Activated CD8-positive, alpha-beta memory T cell treated with anti-CD3 and anti-CD28 coated beads for 1 hour (primary cell): ENCODE results near the gene KCNA2.
A peak's percentile ranks its signal among the peaks of the same experiment; 100 is the strongest.

Source experiments
- DNase-seq, 2 donors: peaks; one replicate each; pipeline ENCODE4 v3.0.0-alpha.2; 2020; ENCODE audit warnings: low read depth in 1 of 2; ENCODE audit errors: extremely low read depth in 1 of 2

The KCNA2 gene

DNA sequence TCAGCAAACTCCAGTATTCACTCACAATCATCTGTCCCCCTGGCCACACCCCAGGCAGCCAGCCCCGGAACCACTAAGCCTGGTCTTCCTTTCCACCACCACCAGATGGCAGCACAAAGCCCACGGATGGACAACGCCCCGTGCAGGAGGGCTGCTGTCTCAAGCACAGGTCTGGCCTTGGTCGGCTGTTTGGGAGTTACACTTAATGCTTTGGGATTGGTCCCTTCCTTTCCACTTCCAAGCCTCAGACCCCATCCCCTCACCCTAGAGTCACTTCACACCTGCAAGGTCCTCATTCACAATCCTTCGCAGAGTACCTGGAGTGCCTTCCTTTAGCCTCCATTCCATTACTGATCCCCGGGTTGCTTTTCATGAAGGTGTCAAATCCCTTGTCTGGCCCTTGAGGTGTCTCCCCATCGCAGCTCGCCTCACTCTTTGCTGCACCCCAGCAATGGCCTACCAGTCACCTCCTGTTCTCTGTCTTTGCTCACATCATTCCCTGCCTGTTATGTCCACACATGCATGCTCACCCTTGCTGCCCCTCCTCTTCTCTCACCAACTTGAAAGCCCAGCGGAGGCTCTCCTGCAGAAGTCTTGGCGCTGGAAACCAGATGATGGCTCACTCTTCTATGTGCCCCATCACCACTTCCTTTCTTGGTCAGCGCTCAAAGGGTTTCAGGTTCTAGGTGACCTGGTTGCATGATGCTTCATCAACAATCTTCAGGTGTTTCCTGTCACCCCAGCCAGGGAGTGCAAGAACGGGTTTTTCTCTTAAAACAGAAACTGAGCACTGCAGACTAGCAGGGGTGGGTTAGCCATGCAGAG, 24.9 kb upstream of the KCNA2 start:
- peak; percentile 63 to 76 for DNase-seq

DNA sequence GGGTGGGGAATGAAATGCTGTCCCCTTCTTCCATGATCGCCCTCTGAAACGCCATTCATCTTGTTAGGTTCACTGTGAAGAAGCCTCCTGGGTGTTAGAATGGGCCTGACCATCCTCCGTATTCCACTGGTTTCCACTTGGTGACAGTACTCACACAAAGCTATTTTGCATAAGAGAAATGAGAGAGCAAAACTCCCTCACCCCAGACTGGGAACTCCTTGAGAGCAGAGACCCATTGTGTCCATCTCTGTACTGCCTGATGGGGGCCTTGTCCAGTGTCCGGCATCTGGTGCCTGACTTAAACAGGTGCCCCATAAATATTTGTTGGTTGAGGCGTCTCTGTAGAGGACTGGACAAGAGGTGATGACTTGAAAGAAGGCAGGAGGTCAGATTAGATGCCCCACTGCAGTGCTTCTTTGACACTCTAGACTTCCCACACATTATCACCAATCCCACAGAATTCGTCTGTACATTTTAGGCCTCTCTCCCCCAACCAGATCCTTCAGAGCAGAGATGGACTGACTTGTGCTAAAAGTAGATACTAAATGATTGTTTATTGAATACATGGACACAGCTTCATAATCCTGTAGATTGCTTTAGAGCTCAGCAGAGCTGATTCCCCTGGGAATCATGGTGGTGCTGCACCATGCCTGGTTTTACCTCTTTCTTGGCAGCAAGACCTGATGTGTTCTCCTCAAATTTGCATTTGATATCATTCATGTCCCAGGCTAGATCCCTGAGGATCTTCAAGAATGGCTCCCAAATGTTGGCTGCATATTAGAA, 22.4 kb upstream of the KCNA2 start:
- DNase-seq: no peak

DNA sequence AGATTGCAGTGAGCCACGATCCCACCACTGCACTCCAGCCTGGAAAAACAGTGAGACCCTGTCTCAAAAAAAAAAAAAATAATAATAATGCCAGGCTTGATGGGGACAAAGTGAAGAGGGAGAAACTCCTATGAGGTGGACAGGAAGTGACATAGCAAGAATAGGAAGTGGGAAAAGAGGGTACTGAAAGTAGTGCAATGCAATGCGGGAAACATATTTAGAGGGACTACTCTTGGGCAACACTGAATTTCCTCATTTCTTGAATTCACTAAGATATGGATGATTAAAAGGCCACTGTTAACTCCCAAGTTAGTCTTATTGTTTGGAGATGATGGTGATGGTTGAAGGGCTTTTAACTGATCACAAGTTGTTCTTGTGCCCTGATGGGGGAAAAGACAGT, 21.6 kb upstream of the KCNA2 start:
- no peak for DNase-seq

DNA sequence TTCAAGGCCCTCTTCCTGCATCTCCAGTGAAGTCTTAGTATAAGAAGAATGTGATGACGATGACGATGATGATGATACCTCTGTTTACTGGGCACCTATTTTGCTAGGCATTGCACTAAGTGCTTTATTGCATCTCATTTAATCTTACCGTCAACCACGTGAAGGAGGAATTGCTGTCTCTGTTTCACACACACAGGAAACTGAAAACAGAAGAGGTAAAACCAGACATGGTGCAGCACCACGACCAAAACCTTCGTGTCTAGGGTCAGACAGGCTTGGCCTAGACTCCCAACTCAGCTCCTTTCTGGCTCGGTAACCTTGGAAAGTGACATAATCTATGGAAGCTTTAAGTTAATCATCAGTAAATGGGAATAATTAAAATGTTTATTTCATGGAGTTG, 20.7 kb upstream of the KCNA2 start:
- DNase-seq: no peak

DNA sequence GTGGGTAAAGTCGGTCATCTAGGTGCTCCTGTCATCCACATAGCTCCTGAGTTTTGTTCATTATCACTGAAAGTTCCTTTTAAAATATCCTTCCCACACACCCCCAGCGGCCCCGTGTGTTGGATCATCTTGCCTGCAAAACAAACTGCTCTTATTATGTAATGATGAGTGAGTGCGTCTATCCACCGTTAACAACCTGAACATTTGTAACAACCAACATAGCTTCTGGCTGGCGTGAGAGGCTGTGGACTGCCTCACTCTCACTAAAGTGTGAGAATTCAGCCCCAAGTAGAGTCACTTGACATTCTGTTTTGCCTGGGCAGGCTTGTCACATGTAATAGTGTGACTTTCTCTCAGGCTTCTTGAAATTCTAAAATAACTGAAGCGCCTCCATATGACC, 14.5 kb upstream of the KCNA2 start:
- DNase-seq: no peak

DNA sequence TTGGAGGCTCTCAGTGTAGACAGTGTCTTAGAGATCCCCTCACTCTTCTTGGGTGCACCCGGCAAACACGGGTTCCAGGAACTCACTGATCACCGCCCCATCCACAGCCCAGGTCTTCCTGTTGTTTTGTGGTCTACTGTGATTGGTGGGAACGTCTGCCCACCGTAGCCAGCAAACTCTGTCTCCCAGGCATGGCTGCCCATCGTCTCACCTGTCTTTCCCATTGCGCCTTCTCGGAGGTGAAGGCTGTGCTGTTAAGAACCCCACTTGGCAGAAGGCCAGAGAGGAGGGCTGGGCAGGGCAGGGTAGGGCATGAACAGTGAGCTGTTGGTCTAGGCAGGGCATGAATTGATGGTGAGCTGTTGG, 14.1 kb upstream of the KCNA2 start:
- no peak for DNase-seq

DNA sequence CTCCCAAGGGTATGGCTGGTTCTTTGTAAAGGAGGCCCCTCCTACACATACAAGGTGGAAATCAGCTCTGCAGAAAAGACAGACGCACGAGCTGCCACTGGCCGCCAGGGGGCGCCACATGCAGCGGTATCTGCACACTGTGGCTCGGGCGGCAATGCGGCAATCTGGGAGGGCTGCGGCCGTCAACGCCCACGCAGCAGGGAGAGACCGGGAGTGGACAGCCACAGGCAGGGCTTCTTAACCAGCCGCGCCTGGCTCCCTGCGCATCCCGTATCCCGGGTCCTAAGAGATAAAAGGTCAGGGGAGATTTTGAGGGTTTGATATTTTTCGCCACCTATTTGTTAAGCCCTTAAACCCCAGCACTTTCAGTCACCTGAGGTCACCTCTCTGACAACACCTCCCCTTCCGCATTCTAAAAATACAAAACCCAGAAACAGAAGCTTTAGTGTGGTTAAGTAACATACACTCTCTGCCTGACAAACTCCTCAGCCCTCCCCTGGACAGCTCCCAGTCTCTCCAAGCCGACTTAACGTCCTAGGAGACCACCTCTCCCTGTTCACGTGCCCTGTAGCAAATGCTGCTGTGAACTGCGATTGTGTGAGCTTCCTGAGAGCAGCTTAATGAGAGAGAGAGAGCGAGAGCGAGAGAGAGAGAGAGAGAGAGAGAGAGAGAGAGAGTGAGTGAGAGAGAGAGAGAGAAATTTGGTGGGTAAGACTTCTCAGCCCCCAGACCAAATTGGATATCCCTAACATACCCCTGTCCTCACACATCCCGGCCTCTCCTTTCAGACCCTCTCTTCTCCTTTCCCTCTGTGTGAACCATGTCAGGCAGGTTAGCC, 13.5 kb upstream of the KCNA2 start:
- DNase-seq: peak; percentile 74 to 86

DNA sequence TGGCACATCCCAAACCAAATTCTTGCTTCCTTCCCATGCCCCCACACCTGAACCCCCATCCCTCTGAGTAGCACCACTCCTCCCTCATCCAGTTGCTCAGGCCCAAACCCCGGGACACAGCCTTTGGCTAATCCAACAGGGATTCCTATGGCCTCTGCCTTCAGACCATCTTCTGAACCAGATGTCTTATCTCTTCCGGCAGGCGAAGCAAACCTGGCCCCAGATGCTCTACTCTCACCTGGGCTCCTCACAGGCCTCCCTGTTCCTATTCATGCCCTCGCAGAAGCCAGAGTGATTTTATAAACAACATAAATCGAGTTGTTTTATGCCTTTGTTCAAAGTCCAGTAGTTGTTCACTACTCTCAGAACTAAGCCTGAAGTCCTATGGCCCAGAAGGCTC, 12.5 kb upstream of the KCNA2 start:
- DNase-seq: no peak

DNA sequence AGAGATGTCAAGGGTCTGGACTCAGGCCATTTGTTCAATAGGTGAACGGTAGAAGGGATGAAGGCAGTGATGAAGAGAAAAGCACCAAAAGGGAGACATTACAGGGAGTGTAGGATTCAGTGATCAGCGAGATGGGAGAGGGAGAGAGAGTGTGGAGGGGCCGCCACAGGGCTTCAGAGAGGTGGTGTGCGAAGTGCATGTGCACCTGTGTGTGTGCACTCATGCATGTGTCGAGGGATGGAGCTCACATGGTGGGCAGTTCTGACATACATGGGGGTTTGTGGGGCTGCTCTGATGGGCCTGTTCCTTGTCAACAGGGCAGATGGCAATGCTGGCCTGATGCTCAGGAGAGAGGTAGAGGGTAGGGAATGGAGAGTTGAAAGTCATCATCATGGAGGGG, 11.4 kb upstream of the KCNA2 start:
- DNase-seq: no peak

DNA sequence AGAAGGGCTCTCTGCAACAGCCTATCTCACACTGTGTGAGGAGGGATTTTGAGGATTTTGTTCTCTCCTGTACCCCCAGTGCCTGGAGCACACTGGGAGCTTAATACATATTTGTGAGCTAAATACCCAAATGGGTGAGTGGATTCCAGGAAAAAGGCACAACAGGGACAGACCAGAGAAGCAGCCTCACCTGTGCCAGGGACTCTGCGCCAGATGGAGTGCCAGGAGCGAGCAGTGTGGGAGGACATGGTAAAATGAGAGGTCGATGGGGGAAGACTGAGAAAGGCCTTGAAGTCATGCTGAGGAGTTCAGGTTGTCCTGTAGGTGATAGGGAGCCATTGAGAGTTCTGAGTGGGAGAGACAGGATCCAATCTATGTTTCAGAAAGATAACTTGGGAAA, 11.0 kb upstream of the KCNA2 start:
- no peak for DNase-seq

DNA sequence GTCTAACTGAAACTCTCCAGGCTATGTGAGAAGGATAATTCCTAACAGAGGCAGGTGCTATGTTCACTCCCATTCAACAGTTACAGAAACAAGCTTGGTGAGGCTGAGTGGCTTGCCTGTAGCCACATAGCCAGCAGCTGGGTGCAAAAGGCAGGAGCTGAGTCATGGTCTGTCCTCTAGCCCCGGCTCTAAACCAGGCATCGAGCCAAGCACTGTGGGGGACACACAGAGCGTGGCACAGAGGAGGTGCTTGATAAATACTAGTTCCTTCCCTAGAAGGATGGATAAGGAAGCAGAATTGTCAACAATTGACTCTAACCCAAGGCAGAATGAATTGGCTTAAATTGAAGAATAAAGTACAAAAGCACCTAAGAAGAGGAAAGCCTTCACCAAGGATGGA, 10.4 kb upstream of the KCNA2 start:
- no peak for DNase-seq

DNA sequence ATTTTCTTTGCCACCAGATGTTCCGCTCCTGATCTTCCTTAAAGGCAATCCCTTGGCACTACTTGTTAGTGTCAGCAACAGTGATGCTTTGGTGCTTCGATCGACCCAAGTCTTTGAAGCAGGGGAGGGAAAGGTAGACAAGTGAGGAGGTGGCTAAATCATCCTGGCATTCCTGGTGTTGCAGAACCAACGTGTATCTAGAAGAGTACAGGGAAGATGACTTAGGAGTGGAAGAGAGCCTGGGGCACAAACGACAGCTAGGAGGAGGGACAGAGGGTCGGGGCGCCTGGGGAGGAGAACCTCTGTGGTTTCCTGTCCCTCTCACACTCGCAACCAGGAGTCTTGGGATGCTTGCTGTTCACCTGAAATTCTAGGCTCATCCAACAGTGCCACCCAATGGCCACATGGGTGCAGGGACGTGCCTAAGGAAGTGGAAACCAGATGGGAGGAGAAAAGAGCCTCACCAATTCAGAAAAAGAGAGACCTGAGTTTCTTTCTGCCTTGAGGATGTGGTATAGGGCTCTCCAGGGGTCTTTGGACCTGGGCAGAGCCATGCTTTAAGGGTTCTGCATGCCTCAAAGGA, 9.5 kb upstream of the KCNA2 start:
- DNase-seq: no peak

DNA sequence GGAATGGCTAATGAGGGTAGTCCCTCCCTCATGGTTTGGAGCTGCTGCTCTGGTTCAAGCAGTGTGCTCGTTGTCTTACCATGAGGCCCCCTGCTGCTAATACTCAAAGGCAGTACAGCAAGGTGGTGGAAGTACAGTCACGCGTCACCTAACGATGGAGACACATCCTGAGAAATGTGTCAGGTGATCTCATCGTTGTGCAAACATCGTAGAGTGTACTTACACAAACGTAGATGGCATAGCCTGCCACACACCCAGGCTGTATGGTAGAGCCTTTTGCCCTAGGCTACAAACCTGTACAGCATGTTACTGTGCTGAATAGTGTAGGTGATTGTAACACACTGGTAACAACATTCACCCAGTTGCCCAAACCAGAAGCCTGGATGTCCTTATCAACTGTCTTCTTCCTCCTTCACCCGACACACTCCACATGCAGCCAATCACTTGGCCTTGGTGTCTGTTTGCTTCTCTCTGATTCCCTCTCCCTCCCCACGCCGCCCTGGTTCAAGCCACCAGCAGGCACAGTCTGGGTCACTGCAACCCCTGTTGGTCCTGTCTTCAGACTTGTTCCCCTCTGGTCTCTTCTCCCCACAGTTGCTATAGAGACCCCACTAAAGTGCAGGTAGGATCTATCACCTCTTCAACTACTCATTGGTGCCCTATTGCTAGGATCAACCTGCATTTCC, 6.0 kb upstream of the KCNA2 start:
- DNase-seq: no peak

DNA sequence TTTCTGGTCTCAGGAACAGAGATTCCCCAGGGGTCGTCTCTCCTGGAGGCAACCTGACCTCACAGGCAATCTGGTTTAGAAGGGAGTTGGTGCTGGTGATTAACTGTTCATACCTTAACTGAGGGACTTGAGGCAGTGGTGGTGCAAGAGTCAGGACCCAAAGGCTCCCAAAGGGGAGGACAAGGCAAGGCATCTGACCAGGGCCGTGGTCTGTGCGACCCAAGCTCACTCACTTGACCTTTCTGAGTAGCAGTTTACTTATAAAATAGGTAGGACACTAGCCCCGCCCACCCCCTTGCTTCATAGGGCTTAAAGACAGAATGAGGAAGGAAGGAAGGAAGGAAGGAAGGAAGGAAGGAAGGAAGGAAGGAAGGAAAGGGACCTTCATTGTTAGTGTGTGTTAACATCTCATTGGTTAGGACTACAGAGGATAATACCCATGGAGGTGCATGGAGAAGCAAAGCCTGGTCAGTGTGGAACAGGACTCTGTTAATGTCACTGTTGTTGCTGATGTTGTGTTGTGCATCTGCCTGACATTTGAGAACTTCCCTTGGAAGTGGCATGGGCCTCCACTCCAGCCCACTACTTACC, 4.6 kb upstream of the KCNA2 start:
- DNase-seq: no peak

DNA sequence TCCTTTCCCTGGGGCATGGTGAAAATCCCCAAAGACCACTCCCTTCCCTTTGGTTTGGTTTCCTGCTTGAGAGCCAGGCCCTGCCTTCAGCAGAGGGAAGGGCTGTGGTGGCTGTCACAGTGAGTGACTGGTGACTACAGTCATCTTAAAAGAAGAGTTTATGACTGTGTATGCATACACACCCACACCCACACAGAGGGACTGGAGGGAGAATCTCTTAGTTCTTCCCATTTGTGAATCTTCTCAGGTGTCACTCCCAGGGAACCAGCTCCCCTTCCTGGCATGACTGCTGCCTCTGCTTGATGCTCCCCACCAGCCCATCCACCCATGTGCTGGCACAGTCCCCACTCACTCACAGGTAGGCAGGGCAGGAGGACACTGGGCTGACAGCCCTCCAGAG, 3.9 kb upstream of the KCNA2 start:
- DNase-seq: no peak

DNA sequence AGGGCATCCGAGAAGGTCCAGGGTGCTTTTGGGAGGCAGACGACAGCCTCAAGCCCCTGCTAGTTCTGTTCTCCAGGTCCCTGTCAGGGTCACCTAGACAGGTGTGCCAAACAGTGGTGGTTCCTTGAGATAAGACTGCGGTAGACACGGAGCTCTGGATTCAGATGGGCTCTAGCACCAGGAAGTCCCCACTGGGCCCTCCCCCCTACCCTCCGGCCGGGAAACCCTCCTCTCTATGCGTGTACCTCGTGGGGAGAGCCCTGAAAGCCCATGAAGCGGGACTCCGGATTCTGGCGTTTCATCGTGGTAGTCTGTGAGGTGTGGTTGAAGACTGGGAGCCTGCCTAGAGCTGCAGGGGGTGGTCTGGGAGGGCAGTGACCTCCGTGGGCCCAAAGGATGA, 2.1 kb upstream of the KCNA2 start:
- DNase-seq: no peak

DNA sequence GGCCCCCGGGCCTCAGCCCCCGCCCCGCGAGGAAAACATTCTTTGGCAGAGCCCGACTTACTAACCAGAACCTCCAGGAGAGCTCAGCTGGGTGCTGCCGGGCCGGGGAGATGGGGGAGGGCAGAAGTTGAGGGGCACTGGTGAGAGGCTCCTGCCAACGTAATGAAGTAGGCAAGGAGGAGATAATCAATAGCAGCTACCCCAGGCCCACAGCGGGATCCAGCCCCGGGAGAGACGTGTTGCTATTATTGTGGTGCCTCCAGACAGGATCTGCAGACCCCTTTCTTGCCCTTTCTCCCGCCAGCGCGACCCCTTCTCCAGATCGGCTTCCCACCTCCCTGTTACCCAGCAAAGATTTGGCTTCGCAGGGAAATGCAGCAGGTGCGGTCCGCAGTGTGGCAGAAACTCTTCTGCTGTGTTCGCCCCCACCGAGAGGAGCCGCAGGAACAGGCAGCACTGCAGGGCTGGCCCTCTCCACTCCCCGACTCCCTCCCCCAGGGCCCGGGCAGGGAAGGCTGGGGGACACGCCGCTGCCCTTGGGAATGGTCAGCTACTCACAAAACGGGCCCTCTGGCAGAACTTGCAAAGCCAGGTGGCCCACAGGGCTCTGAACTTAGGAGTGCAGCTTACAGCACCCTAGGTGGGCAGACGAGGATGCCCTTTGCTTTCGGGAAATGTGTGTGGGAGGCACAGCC, 1.5 kb upstream of the KCNA2 start:
- no peak for DNase-seq

DNA sequence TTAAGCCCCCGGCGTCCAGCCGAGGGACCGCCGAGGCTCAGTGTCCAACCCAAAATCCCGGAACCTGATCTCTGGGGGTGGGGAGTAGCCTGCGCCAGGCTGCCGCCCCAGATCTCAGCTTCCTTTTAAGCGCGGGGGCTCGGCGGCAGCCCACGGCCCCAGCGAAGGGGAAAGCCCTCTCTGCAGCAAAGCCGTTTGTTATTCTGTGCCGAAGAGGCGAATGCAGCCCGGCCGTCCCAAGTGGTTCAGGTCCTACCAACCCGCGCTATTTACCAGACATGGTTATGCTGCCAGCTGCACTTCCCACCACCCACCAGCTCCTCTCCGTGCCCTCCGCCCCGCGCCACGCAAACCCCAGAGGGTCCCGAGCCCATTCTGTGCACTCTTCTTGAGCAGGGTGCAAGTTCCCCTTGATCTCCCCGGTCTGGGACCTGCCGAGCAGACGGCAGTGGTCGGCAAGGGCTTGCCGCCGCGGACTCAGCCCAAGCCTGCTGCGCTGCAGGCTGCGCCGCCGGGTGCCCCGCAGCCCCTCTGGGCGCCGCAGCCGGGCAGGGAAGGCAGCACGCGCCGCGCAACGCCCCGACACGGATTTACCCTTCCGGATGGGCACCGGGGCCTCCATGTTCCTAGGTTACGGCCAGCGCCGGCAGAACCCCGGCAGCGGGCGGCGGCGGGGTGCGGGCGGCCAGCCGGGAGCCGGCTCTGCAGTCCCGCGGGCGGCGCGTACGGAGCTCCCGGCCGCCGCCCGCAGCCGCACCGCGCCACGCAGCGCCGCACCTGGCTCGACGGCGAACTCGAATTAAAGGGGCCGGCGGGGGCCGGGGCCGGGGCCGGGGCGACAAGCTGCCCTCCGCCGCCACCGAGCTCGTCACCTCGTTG, 738 bp upstream of the KCNA2 start:
- no peak for DNase-seq

DNA sequence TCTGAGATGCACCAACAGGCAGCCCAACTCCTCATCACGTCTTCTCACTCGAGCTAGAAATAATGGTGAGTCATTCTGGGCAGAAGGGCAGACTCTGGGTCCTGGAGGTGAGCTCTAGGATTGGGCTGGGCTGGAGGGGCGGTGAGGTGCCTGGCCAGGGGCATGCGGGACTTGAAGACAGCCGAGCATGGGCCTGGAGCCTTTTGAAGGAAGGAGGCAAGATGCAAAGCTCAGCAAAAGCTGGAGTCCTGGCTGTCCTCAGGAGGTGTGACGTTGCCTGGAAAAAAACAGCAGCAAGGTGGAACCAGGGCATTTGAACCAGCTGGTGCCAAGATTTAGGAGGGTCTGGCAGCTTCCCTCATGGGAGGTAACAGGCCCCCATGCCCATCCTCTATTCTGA, 712 bp downstream of the KCNA2 start:
- no peak for DNase-seq
